B cell (primary cell): ENCODE data around the gene PEAK1. TPM values are rescaled to one million over a fixed set of nuclear protein-coding genes. Genes with fewer than 3 reads are reported as not detected.

Experiments
- ATAC-seq: fragments of 200-7000 bp; cut with Tn5 transposase; one replicate; pipeline ENCODE4 v1.10.0; 2021; ENCODE audit warnings: low read depth, mild to moderate bottlenecking, moderate number of reproducible peaks, moderate library complexity
- CTCF ChIA-PET: fragments of 350-600 bp; sonication (Branson Sonifier 250); formaldehyde crosslinking; loops from one replicate; lab custom pipeline; 2021; ENCODE audit warnings: antibody characterized with exemption, inconsistent platforms; lab: Charles Lee
- POLR2A ChIA-PET: fragments of 350-600 bp; sonication (Branson Sonifier 250); formaldehyde crosslinking; loops from one replicate; lab custom pipeline; 2021; ENCODE audit warnings: antibody characterized with exemption; lab: Charles Lee
- DNase-seq: peaks from one replicate; pipeline ENCODE4 v3.0.0; 2013
- H2AFZ ChIP-seq: 2 replicates; pipeline ENCODE4 v1.6.1; 2012; ENCODE audit warnings: mild to moderate bottlenecking, low read depth, low read length; ENCODE audit not compliant: insufficient read depth, poor library complexity, severe bottlenecking
- H3K27ac ChIP-seq, 2 donors: 1 replicate in 1 of 2; 2 replicates in 1 of 2; pipeline ENCODE4 v1.5.1; 2012 to 2013; ENCODE audit warnings: low read length in 2 of 2, mild to moderate bottlenecking in 2 of 2, moderate library complexity in 1 of 2
- H3K27me3 ChIP-seq, 4 experiments: fragments of 200-600 bp in 1 of 4; sonication (generic) in 1 of 4; replicated peaks in 1 of 4; 1 replicate in 2 of 4; 2 replicates in 2 of 4; pipeline versions ENCODE4 v1.6.1 to v1.7.0; 2013 to 2016; ENCODE audit warnings: low read length in 3 of 4, mild to moderate bottlenecking in 2 of 4, mixed read lengths in 1 of 4, moderate library complexity in 1 of 4; ENCODE audit not compliant: insufficient read depth in 4 of 4, control insufficient read depth in 3 of 4; ENCODE audit errors: control extremely low read depth in 1 of 4
- H3K36me3 ChIP-seq, 2 experiments: replicated peaks in 1 of 2; 1 replicate in 1 of 2; 2 replicates in 1 of 2; pipeline versions ENCODE4 v1.6.1 to v1.7.1; 2013; ENCODE audit warnings: low read length in 1 of 2; ENCODE audit not compliant: insufficient read depth in 2 of 2, control insufficient read depth in 1 of 2; ENCODE audit errors: control extremely low read depth in 1 of 2, extremely low read depth in 1 of 2
- H3K4me1 ChIP-seq, 2 donors: fragments of 200-600 bp in 1 of 2; sonication (generic) in 1 of 2; 1 replicate in 1 of 2; 2 replicates in 1 of 2; pipeline versions ENCODE4 v1.5.1 to v1.6.1; 2013 to 2017; ENCODE audit warnings: low read length in 2 of 2; ENCODE audit not compliant: control insufficient read depth in 2 of 2, insufficient read depth in 2 of 2
- H3K4me2 ChIP-seq: replicated peaks from 2 replicates; pipeline ENCODE3; 2012; ENCODE audit warnings: mild to moderate bottlenecking, low read depth, low read length; ENCODE audit not compliant: poor library complexity, severe bottlenecking
- H3K4me3 ChIP-seq, 5 experiments: fragments of 200-600 bp in 1 of 5; sonication (generic) in 1 of 5; 1 replicate in 3 of 5; 2 replicates in 2 of 5; pipeline versions ENCODE4 v1.5.1 to v1.7.0; 2011 to 2016; ENCODE audit warnings: low read length in 4 of 5, mild to moderate bottlenecking in 4 of 5, low read depth in 2 of 5, control low read depth in 1 of 5, moderate library complexity in 1 of 5; ENCODE audit not compliant: insufficient read depth in 1 of 5; ENCODE audit errors: control extremely low read depth in 1 of 5, extremely low read depth in 1 of 5
- H3K79me2 ChIP-seq: fragments of 200-600 bp; sonication (generic); one replicate; pipeline ENCODE4 v1.6.0; 2016; ENCODE audit warnings: low read length; ENCODE audit not compliant: control insufficient read depth, insufficient read depth
- H3K9ac ChIP-seq: fragments of 200-600 bp; sonication (generic); 2 replicates; pipeline ENCODE4 v1.6.1; 2017; ENCODE audit warnings: mild to moderate bottlenecking, low read length, moderate library complexity
- H3K9me3 ChIP-seq, 3 donors: one replicate each; pipeline versions ENCODE4 v1.6.1 to v1.7.1; 2013; ENCODE audit warnings: low read length in 2 of 3; ENCODE audit not compliant: control insufficient read depth in 2 of 3, insufficient read depth in 1 of 3; ENCODE audit errors: control extremely low read depth in 1 of 3
- H4K20me1 ChIP-seq: 2 replicates; pipeline ENCODE4 v1.6.0; 2012; ENCODE audit warnings: mild to moderate bottlenecking, low read length; ENCODE audit not compliant: insufficient read depth, control insufficient read depth, poor library complexity, severe bottlenecking
- H3K27ac Mint-ChIP-seq: one replicate; pipeline ENCODE4 v1.8.0; 2021; ENCODE audit warnings: mixed read lengths
- H3K27me3 Mint-ChIP-seq: one replicate; pipeline ENCODE4 v1.8.0; 2021; ENCODE audit warnings: mixed read lengths
- H3K4me1 Mint-ChIP-seq: one replicate; pipeline ENCODE4 v1.8.0; 2021; ENCODE audit warnings: mixed read lengths
- H3K4me3 Mint-ChIP-seq: one replicate; pipeline ENCODE4 v1.8.0; 2021; ENCODE audit warnings: mixed read lengths
- H3K9me3 Mint-ChIP-seq: one replicate; pipeline ENCODE4 v1.8.0; 2022; ENCODE audit warnings: mixed read lengths; ENCODE audit not compliant: insufficient read depth
- EZH2 ChIP-seq: IDR thresholded peaks from 2 replicates; pipeline ENCODE4 v1.6.1; 2012; ENCODE audit warnings: borderline replicate concordance, low read depth, mild to moderate bottlenecking, moderate library complexity, low read length; ENCODE audit not compliant: insufficient read depth, poor library complexity, severe bottlenecking
- WGBS: methylation state at CpG from one replicate; pipeline ENCODE4 v1.1.5; 2013; ENCODE audit warnings: missing lambda C conversion rate; ENCODE audit not compliant: insufficient coverage; 5-methylcytosine and 5-hydroxymethylcytosine counted together
- intact Hi-C: fragments of 100-400 bp; cut with micrococcal nuclease; formaldehyde crosslinking; loops from one replicate; pipeline ENCODE4 v1.10.0; 2022
- polyA plus RNA-seq: library from polyadenylated mRNA; depleted of rRNA; stranded (reverse); fragments of >200 nt; gene quantifications from 2 replicates; pipeline ENCODE4 v1.2.3, GENCODE V29; 2012
- total RNA-seq, 2 donors: library from RNA; stranded (reverse); fragments of 120-200 nt in 1 of 2; gene quantifications; 1 replicate in 1 of 2; 2 replicates in 1 of 2; pipeline versions ENCODE4 v1.2.3 to v1.2.4, GENCODE V29; 2013 to 2022
- TF ChIP-seq, protein P1 (sequence below): fragments of 200-600 bp; IDR thresholded peaks from one replicate; pipeline ENCODE4 v1.8.0; 2022; ENCODE audit warnings: antibody characterized with exemption, mild to moderate bottlenecking

Gene PEAK1
- total and polyA plus RNA-seq, 2 donors (not counting 1 experiment from before 2014, with no cell fraction given), result 13.4 to 38.0 TPM

DNA sequence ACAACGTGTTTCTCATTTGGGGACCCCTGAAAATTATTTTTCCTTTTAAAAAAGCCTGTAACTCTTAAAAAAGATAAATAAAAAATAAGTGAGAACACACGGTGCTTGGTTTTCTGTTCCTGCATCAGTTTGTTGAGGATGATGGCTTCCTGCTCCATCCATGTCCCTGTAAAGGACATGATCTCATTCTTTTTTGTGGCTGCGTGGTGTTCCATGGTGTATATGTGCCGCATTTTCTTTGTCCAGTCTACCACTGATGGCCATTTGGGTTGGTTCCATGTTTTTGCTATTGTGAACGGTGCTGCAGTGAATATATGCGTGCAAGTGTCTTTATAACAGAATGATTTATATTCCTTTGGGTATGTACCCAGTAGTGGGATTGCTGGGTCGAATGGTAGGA is 351.3 kb downstream of the PEAK1 start:
- peaks cover 82% of the 10 kb centered on the region for H3K79me2 ChIP-seq
- no peak overlapping the region for H2AFZ ChIP-seq
- intact Hi-C loops, result loop anchor here (5.0 kb wide), 1 partner anchor 36 kb away; no protein-coding TSS in a partner anchor
- peak overlapping the region; percentile 81 for H3K4me2 ChIP-seq
- H3K9ac ChIP-seq, result peak overlapping the region; percentile 94
- H3K27ac Mint-ChIP-seq, result peak overlapping the region; percentile 81
- peak overlapping the region; percentile 84 to 89 for H3K27ac ChIP-seq
- no peak for DNase-seq
- ATAC-seq, result no peak
- peaks cover 0 to 14% of the 10 kb centered on the region in 2 experiments for H3K36me3 ChIP-seq
- H4K20me1 ChIP-seq, result peaks cover 8% of the 10 kb centered on the region
- peaks cover 66 to 69% of the 10 kb centered on the region in 2 donors for H3K4me1 ChIP-seq
- H3K4me3 ChIP-seq, result peak overlapping the region in 1 of 5 experiments; percentile 92
- POLR2A ChIA-PET, result no interaction called here
- H3K9me3 Mint-ChIP-seq, result no peaks in the 10 kb centered on the region
- TF ChIP-seq, protein P1, sequence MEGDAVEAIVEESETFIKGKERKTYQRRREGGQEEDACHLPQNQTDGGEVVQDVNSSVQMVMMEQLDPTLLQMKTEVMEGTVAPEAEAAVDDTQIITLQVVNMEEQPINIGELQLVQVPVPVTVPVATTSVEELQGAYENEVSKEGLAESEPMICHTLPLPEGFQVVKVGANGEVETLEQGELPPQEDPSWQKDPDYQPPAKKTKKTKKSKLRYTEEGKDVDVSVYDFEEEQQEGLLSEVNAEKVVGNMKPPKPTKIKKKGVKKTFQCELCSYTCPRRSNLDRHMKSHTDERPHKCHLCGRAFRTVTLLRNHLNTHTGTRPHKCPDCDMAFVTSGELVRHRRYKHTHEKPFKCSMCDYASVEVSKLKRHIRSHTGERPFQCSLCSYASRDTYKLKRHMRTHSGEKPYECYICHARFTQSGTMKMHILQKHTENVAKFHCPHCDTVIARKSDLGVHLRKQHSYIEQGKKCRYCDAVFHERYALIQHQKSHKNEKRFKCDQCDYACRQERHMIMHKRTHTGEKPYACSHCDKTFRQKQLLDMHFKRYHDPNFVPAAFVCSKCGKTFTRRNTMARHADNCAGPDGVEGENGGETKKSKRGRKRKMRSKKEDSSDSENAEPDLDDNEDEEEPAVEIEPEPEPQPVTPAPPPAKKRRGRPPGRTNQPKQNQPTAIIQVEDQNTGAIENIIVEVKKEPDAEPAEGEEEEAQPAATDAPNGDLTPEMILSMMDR, result no peak
- TF ChIP-seq EZH2, result no peak
- WGBS, result 90% methylated on average over 2 of the region's 7 CpGs
- no peaks in the 10 kb centered on the region for H3K27me3 ChIP-seq
- H3K4me3 Mint-ChIP-seq, result peak overlapping the region; percentile 87
- H3K9me3 ChIP-seq, result no peaks in the 10 kb centered on the region
- CTCF ChIA-PET, result interaction anchor here (1.2 to 2.6 kb wide), 5 partner anchors 33 to 122 kb away, joined by 3 to 7 read pairs (median 4); no protein-coding TSS in a partner anchor
- peaks cover 69% of the 10 kb centered on the region for H3K4me1 Mint-ChIP-seq
- no peaks in the 10 kb centered on the region for H3K27me3 Mint-ChIP-seq

DNA sequence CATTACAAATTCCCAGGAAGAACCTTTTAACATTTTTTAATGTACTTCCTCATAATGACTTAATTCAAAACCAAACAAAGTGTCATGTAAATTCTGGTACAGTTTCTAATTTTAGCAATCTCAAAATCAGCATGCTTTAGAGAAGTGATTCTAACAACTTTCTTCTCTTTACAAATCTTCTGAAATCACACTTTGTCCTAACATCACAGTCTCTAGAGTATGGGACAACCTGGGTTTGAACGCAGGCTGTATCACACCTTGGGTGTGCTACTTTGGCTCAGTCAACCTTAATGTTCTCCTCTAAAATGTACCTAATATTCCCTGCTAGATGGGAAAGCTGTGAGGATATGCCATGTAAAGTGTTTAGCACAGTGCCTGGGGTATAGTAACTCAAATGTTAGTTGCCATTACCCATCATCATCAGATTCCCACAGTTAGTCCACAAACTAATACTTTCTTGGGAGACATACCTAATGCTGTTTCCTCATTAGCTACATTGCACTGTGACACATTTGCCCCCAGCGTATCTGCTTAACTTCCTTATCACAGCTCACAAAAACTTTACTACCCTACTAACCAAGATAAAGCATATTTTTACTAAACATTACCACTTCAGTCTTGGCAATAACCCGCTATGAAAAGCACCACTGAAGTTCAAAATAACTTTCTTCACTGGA is 352.1 kb downstream of the PEAK1 start:
- DNase-seq (peak; percentile 66), ATAC-seq (no peak)
- peaks cover 8% of the 10 kb centered on the region for H4K20me1 ChIP-seq
- peaks cover 69 to 77% of the 10 kb centered on the region in 2 donors for H3K4me1 ChIP-seq
- H3K9me3 Mint-ChIP-seq, result no peaks in the 10 kb centered on the region
- no peaks in the 10 kb centered on the region for H3K9me3 ChIP-seq
- peak overlapping the region; percentile 81 for H3K27ac Mint-ChIP-seq
- 0% methylated on average over 1 of the region's 3 CpGs for WGBS
- no peaks in the 10 kb centered on the region for H3K27me3 ChIP-seq
- TF ChIP-seq EZH2, result no peak
- TF ChIP-seq, protein P1, result no peak
- peaks cover 90% of the 10 kb centered on the region for H3K79me2 ChIP-seq
- peaks cover 75% of the 10 kb centered on the region for H3K4me1 Mint-ChIP-seq
- H3K27ac ChIP-seq, result peak overlapping the region; percentile 84 to 89
- H3K4me2 ChIP-seq, result peak overlapping the region; percentile 81
- H3K9ac ChIP-seq, result peak overlapping the region; percentile 51
- ChIA-PET CTCF (interaction anchor here (1.2 to 2.6 kb wide), 5 partner anchors 32 to 429 kb away, joined by 3 to 7 read pairs (median 3); no protein-coding TSS in a partner anchor), POLR2A (interaction anchor here (0.6 kb wide), 1 partner anchor 15 kb away, joined by 3 read pairs; no protein-coding TSS in a partner anchor)
- H2AFZ ChIP-seq, result peak overlapping the region; percentile 13
- no peaks in the 10 kb centered on the region for H3K27me3 Mint-ChIP-seq
- peak overlapping the region; percentile 73 for H3K4me3 Mint-ChIP-seq
- H3K36me3 ChIP-seq, result peaks cover 0 to 16% of the 10 kb centered on the region in 2 experiments
- H3K4me3 ChIP-seq, result peak overlapping the region in 4 of 5 experiments; percentile 25 to 53 (median 39)
- intact Hi-C loops, result loop anchor here (1.0 to 5.0 kb wide), 2 partner anchors 15 to 36 kb away; no protein-coding TSS in a partner anchor
